Measurements from ENCODE around the gene FSIP1.

DNA sequence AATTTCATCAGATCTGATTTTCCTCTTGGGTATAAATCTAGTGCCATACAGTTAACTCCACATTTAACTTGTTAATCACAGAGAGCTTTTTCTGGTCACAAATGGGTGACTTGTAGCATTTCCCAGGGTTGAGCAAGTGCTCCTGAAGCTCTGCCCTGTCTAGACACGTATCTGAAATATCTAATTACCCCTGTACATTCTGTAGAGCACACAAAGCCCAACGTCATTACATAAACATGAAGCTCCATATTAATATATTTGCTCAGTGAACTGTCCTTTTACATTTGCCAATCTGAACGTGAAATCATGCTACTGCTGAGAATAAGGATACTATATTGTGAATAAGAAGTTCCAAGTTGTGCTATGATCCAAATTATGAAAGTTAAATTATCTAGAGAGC, 152.7 kb downstream of the FSIP1 start:
- TF ChIP-seq POLR2A (IDR thresholded peaks at IDR 0.05) (no peak), CTCF (IDR thresholded peaks at IDR 0.05) (no peak)
